ENCODE results near the gene ISLR2.
"Not testable (repeated sequence)": the region's sequence is repeated elsewhere in the genome, so short reads cannot be mapped to it uniquely, and the experiment has no call there.

DNA sequence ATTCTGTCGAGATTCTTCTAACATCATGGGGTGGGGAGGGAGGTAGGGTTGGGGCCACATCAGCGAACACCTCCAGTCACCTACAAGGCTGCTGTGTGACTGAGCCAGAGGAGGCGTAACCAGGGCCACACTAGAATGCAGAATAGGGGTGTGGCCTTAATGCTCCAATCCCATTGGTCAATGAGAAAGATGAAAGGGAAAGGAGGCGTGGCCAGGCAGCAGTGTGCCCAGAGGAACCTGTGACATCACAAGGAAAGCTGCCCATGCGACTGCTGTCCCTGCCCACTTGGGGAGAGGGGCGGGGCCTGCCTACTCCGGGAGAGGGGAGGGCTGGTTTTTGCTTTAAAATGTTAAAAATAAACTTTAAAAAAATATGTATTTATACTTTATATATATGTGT lies 47.9 kb upstream of the ISLR2 start, which contains the start of gene GOLGA6A:
- TF ChIP-seq CTCF, POLR2AphosphoS5, POLR2A, EP300 (IDR thresholded peaks at IDR 0.05): not testable (repeated sequence)

Data from stomach (tissue), 4 donors.